GM23338 (cell line): Measurements from ENCODE around the gene PGM3. TPM values are rescaled to one million over a fixed set of nuclear protein-coding genes. Genes with fewer than 3 reads are reported as not detected.
"Not testable (repeated sequence)": the region's sequence is repeated elsewhere in the genome, so short reads cannot be mapped to it uniquely, and the experiment has no call there.

ENCODE experiments used
- ATAC-seq: fragments of 200-7000 bp; cut with Tn5 transposase; 3 replicates; pipeline ENCODE4 v1.9.1; 2020
- DNase-seq: peaks from one replicate; pipeline ENCODE4 v3.0.0-alpha.2; 2015; ENCODE audit warnings: low spot score
- H2AFZ ChIP-seq: fragments of 200-600 bp; sonication (generic); 2 replicates; pipeline ENCODE4 v1.8.0; 2016; ENCODE audit warnings: antibody characterized with exemption, mild to moderate bottlenecking, moderate library complexity
- H3F3A ChIP-seq: fragments of 200-600 bp; sonication (generic); replicated peaks from 2 replicates; pipeline ENCODE4 v1.8.0; 2017; ENCODE audit warnings: antibody characterized with exemption, mixed run types, low read depth
- H3K27ac ChIP-seq: fragments of 200-600 bp; sonication (generic); 2 replicates; pipeline ENCODE4 v1.6.1; 2016; ENCODE audit warnings: low read depth
- H3K27me3 ChIP-seq: fragments of 200-600 bp; sonication (generic); 2 replicates; pipeline ENCODE4 v1.8.0; 2016; ENCODE audit warnings: mild to moderate bottlenecking, mixed run types, moderate library complexity; ENCODE audit not compliant: insufficient read depth
- H3K36me3 ChIP-seq: fragments of 200-600 bp; sonication (generic); 2 replicates; pipeline ENCODE4 v1.8.0; 2016; ENCODE audit warnings: mild to moderate bottlenecking; ENCODE audit not compliant: insufficient read depth
- H3K4me1 ChIP-seq: fragments of 200-600 bp; sonication (generic); 2 replicates; pipeline ENCODE4 v1.8.0; 2016; ENCODE audit warnings: mild to moderate bottlenecking, moderate library complexity; ENCODE audit not compliant: insufficient read depth
- H3K4me2 ChIP-seq: fragments of 200-600 bp; sonication (generic); 2 replicates; pipeline ENCODE4 v1.7.1; 2017; ENCODE audit warnings: mixed run types
- H3K4me3 ChIP-seq: fragments of 200-600 bp; sonication (generic); 2 replicates; pipeline ENCODE4 v1.6.1; 2016; ENCODE audit warnings: mixed run types
- H3K79me2 ChIP-seq: fragments of 200-600 bp; sonication (generic); replicated peaks from 2 replicates; pipeline ENCODE4 v1.8.0; 2017; ENCODE audit warnings: mild to moderate bottlenecking; ENCODE audit not compliant: insufficient read depth
- H3K9me2 ChIP-seq: fragments of 200-600 bp; sonication (generic); 2 replicates; pipeline ENCODE4 v1.8.0; 2017; ENCODE audit not compliant: insufficient read depth
- H4K20me1 ChIP-seq: fragments of 200-600 bp; sonication (generic); replicated peaks from 2 replicates; pipeline ENCODE4 v1.8.0; 2017; ENCODE audit warnings: mild to moderate bottlenecking; ENCODE audit not compliant: insufficient read depth
- H3K27ac Mint-ChIP-seq: 2 replicates; pipeline ENCODE4 v1.8.0; 2020; ENCODE audit warnings: inconsistent platforms, mild to moderate bottlenecking, moderate library complexity, mixed read lengths
- H3K27me3 Mint-ChIP-seq: 3 replicates; pipeline ENCODE4 v1.8.0; 2022; ENCODE audit warnings: low read depth, mild to moderate bottlenecking, moderate library complexity, mixed read lengths, inconsistent platforms; ENCODE audit not compliant: insufficient read depth, poor library complexity
- H3K36me3 Mint-ChIP-seq: 3 replicates; pipeline ENCODE4 v1.8.0; 2021; ENCODE audit warnings: low read depth, mild to moderate bottlenecking, inconsistent platforms, moderate library complexity, mixed read lengths
- H3K4me1 Mint-ChIP-seq: 3 replicates; pipeline ENCODE4 v1.8.0; 2020; ENCODE audit warnings: mild to moderate bottlenecking, inconsistent platforms, mixed read lengths
- H3K4me3 Mint-ChIP-seq: 3 replicates; pipeline ENCODE4 v1.8.0; 2021; ENCODE audit warnings: moderate library complexity, mild to moderate bottlenecking, inconsistent platforms, mixed read lengths
- H3K9me3 Mint-ChIP-seq: 3 replicates; pipeline ENCODE4 v1.8.0; 2020; ENCODE audit warnings: moderate library complexity, mild to moderate bottlenecking, inconsistent platforms, mixed read lengths
- polyA plus RNA-seq: library from polyadenylated mRNA; unstranded; fragments of >200 nt; fragmentation: Nextera tagmentation; extraction: Ambion mirVana; gene quantifications from 2 replicates; pipeline ENCODE4 v1.2.1, GENCODE V29; 2016
- total RNA-seq: library from RNA; depleted of rRNA; stranded (reverse); fragments of >200 nt; shearing (Covaris generic); gene quantifications from 2 replicates; pipeline ENCODE4 v1.2.3, GENCODE V29; 2014
- TF ChIP-seq, protein P1 (sequence below): fragments of 250-450 bp; sonication (Bioruptor Pico); IDR thresholded peaks from 2 replicates; pipeline ENCODE4 v1.5.0; 2020; ENCODE audit warnings: mild to moderate bottlenecking, moderate library complexity

Gene PGM3
- total and polyA plus RNA-seq, 2 experiments from 2014 or later, result 23.8 to 35.3 TPM

DNA sequence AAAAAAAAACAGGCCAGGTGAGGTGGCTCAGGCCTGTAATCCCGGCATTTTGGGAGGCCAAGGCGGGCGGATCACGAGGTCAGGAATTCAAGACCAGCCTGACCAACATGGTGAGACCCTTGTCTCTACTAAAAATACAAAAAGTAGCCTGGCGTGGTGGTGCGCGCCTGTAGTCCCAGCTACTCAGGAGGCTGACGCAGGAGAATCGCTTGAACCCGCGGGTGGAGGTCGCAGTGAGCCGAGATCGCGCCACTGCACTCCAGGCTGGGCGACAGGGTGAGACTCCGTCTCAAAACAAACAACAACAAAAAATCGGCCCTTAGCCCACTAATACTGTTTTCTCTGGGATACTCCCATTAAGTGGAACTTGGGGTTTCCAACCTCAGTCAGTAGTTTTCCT, 1.1 kb downstream of the PGM3 start:
- H3K27me3 ChIP-seq, H3K9me2 ChIP-seq, H3K4me1 ChIP-seq, H2AFZ ChIP-seq, ATAC-seq, H3K27ac ChIP-seq, DNase-seq, H3K27ac Mint-ChIP-seq, H3K9me3 Mint-ChIP-seq, H3F3A ChIP-seq: not testable (repeated sequence)
- Mint-ChIP-seq H3K4me1 (peaks cover 16% of the 10 kb centered on the region; the same call in 2 of the 3 replicates), H3K27me3 (peaks cover 10% of the 10 kb centered on the region), H3K4me3 (peak overlapping the region; percentile 98), H3K36me3 (peaks cover 21% of the 10 kb centered on the region)
- Histone ChIP-seq H3K36me3 (peaks cover 32% of the 10 kb centered on the region), H3K4me2 (peak overlapping the region; percentile 90), H4K20me1 (peaks cover 21% of the 10 kb centered on the region), H3K79me2 (peaks cover 47% of the 10 kb centered on the region), H3K4me3 (peak overlapping the region; percentile 96)

DNA sequence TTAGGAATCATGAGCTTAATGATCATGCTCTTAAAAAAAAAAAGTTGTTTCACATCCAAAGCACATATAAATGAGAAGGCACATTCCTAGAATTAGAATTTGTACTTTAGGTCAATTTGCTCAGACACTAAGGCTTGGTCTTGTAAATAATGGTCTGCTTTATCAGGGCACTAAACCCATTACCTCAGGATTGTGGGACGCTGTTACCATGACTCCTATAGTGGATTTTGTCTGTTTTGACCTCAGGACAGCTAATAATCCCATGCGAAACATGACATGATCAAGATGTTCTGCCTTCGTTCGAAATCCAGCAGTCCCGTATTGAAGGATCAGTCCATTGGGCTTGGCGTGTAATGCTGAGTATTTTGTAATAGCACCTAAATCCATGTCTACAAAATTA, 2.4 kb downstream of the PGM3 start:
- Histone ChIP-seq H3K4me2 (no peak overlapping the region), H3K79me2 (peaks cover 48% of the 10 kb centered on the region), H3K9me2 (no peaks in the 10 kb centered on the region), H3K27me3 (no peaks in the 10 kb centered on the region), H2AFZ (no peak overlapping the region), H3K4me1 (peaks cover 4% of the 10 kb centered on the region), H3K36me3 (peaks cover 37% of the 10 kb centered on the region), H3K4me3 (no peak overlapping the region), H3K27ac (no peak overlapping the region), H4K20me1 (peaks cover 21% of the 10 kb centered on the region), H3F3A (no peaks in the 10 kb centered on the region)
- Mint-ChIP-seq H3K36me3 (peaks cover 22% of the 10 kb centered on the region), H3K4me1 (peaks cover 16% of the 10 kb centered on the region; the same call in 2 of the 3 replicates), H3K27me3 (peaks cover 10% of the 10 kb centered on the region), H3K4me3 (no peak overlapping the region), H3K9me3 (no peaks in the 10 kb centered on the region), H3K27ac (no peak overlapping the region)
- ATAC-seq (no peak), DNase-seq (no peak)
- TF ChIP-seq, protein P1, sequence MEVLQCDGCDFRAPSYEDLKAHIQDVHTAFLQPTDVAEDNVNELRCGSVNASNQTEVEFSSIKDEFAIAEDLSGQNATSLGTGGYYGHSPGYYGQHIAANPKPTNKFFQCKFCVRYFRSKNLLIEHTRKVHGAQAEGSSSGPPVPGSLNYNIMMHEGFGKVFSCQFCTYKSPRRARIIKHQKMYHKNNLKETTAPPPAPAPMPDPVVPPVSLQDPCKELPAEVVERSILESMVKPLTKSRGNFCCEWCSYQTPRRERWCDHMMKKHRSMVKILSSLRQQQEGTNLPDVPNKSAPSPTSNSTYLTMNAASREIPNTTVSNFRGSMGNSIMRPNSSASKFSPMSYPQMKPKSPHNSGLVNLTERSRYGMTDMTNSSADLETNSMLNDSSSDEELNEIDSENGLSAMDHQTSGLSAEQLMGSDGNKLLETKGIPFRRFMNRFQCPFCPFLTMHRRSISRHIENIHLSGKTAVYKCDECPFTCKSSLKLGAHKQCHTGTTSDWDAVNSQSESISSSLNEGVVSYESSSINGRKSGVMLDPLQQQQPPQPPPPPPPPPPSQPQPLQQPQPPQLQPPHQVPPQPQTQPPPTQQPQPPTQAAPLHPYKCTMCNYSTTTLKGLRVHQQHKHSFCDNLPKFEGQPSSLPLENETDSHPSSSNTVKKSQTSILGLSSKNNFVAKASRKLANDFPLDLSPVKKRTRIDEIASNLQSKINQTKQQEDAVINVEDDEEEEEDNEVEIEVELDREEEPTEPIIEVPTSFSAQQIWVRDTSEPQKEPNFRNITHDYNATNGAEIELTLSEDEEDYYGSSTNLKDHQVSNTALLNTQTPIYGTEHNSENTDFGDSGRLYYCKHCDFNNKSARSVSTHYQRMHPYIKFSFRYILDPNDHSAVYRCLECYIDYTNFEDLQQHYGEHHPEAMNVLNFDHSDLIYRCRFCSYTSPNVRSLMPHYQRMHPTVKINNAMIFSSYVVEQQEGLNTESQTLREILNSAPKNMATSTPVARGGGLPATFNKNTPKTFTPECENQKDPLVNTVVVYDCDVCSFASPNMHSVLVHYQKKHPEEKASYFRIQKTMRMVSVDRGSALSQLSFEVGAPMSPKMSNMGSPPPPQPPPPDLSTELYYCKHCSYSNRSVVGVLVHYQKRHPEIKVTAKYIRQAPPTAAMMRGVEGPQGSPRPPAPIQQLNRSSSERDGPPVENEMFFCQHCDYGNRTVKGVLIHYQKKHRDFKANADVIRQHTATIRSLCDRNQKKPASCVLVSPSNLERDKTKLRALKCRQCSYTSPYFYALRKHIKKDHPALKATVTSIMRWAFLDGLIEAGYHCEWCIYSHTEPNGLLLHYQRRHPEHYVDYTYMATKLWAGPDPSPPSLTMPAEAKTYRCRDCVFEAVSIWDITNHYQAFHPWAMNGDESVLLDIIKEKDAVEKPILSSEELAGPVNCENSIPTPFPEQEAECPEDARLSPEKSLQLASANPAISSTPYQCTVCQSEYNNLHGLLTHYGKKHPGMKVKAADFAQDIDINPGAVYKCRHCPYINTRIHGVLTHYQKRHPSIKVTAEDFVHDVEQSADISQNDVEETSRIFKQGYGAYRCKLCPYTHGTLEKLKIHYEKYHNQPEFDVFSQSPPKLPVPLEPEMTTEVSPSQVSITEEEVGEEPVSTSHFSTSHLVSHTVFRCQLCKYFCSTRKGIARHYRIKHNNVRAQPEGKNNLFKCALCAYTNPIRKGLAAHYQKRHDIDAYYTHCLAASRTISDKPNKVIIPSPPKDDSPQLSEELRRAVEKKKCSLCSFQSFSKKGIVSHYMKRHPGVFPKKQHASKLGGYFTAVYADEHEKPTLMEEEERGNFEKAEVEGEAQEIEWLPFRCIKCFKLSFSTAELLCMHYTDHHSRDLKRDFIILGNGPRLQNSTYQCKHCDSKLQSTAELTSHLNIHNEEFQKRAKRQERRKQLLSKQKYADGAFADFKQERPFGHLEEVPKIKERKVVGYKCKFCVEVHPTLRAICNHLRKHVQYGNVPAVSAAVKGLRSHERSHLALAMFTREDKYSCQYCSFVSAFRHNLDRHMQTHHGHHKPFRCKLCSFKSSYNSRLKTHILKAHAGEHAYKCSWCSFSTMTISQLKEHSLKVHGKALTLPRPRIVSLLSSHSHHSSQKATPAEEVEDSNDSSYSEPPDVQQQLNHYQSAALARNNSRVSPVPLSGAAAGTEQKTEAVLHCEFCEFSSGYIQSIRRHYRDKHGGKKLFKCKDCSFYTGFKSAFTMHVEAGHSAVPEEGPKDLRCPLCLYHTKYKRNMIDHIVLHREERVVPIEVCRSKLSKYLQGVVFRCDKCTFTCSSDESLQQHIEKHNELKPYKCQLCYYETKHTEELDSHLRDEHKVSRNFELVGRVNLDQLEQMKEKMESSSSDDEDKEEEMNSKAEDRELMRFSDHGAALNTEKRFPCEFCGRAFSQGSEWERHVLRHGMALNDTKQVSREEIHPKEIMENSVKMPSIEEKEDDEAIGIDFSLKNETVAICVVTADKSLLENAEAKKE (CRISPR knock-in tag), result no peak
